AG09309 (cell line): ENCODE results near the gene TOR1AIP1.
"Not testable (repeated sequence)": the region's sequence is repeated elsewhere in the genome, so short reads cannot be mapped to it uniquely, and the experiment has no call there.

ENCODE experiments used
- DNase-seq: peaks from one replicate; pipeline ENCODE4 v3.0.0-alpha.2; 2010; ENCODE audit warnings: low read depth
- H3K4me3 ChIP-seq: 2 replicates; pipeline ENCODE4 v1.5.1; 2011; ENCODE audit warnings: mild to moderate bottlenecking, low read depth, low read length, moderate library complexity; ENCODE audit not compliant: control insufficient read depth
- CTCF ChIP-seq: IDR thresholded peaks from 2 replicates; pipeline ENCODE4 v1.5.1; 2011; ENCODE audit warnings: mild to moderate bottlenecking, low read depth, low read length, inconsistent platforms; ENCODE audit not compliant: insufficient read depth, control insufficient read depth; ENCODE audit errors: missing control alignments

Gene TOR1AIP1

GRCh38 chr1:179958359-179958758, 76.3 kb downstream of the TOR1AIP1 start:
- DNase-seq, result no peak
- TF ChIP-seq CTCF, result no peak
- H3K4me3 ChIP-seq, result no peak overlapping the region

- not testable (repeated sequence) for H3K4me3 ChIP-seq, DNase-seq
These were observed 80.1 kb downstream of the TOR1AIP1 start for GRCh38 chr1:179962168-179962567.

- no peak for TF ChIP-seq CTCF
- no peak for DNase-seq
- H3K4me3 ChIP-seq, result no peak overlapping the region
These were observed 84.5 kb downstream of the TOR1AIP1 start for GRCh38 chr1:179966551-179966950.

GRCh38 chr1:179968284-179968993, 86.4 kb downstream of the TOR1AIP1 start:
- no peak overlapping the region for H3K4me3 ChIP-seq
- TF ChIP-seq CTCF, result no peak

GRCh38 chr1:179968994-179969919, 87.2 kb downstream of the TOR1AIP1 start:
- DNase-seq, result no peak
- TF ChIP-seq CTCF, result no peak
- no peak overlapping the region for H3K4me3 ChIP-seq

More at GRCh38 chr1:179968284-179968993, 86.4 kb downstream of the TOR1AIP1 start:
- DNase-seq, result no peak
